Measurements from ENCODE around the gene DENR.
"Not testable (repeated sequence)": the region's sequence is repeated elsewhere in the genome, so short reads cannot be mapped to it uniquely, and the experiment has no call there.

Gene DENR

GRCh38 chr12:122752464-122753318 is at the start of gene DENR:
Gene DENR (plus strand): TSS chr12:122752824. CDS start chr12:122753702, 878 bp downstream.
- H3K4me3 ChIP-seq, result peak within 1 kb of the TSS; percentile 97
- DNase-seq (ENCODE audit: low spot score in 2 of 2), result peak; percentile 96 to 99
- peaks cover 41% of the 10 kb centered on the region for H3K4me1 ChIP-seq
- no peaks in the 10 kb centered on the region for H3K27me3 ChIP-seq (ENCODE audit: low read depth)
- in situ Hi-C loops (cut with MboI; ENCODE audit: low sequenced_read_pairs), result loop anchor here (25.0 kb wide), 1 partner anchor 240 kb away; the partner anchor contains the start of gene ZCCHC8
- H3K9me3 ChIP-seq, result no peaks in the 10 kb centered on the region
- H3K36me3 ChIP-seq (replicated peaks), result peaks cover 40% of the 10 kb centered on the region

- H3K4me3 ChIP-seq; DNase-seq (ENCODE audit: low spot score in 2 of 2); H3K4me1 ChIP-seq; H3K27me3 ChIP-seq (ENCODE audit: low read depth); in situ Hi-C loops (cut with MboI; ENCODE audit: low sequenced_read_pairs); H3K36me3 ChIP-seq (replicated peaks); H3K9me3 ChIP-seq: not testable (repeated sequence)
Measured at GRCh38 chr12:122702890-122703611, 49.6 kb upstream of the DENR start, which contains the start of gene HCAR2. Gene HCAR2 (minus strand): TSS chr12:122703357. CDS start chr12:122703283, 74 bp downstream.

- H3K9me3 ChIP-seq; H3K36me3 ChIP-seq (replicated peaks); H3K27me3 ChIP-seq (ENCODE audit: low read depth); H3K4me3 ChIP-seq; in situ Hi-C loops (cut with MboI; ENCODE audit: low sequenced_read_pairs); DNase-seq (ENCODE audit: low spot score in 2 of 2); H3K4me1 ChIP-seq: not testable (repeated sequence)
Measured at GRCh38 chr12:122703841-122704240, 48.8 kb upstream of the DENR start.

GRCh38 chr12:122709287-122709686 is 43.3 kb upstream of the DENR start:
- in situ Hi-C loops (cut with MboI; ENCODE audit: low sequenced_read_pairs); DNase-seq (ENCODE audit: low spot score in 2 of 2); H3K4me1 ChIP-seq; H3K4me3 ChIP-seq; H3K36me3 ChIP-seq (replicated peaks); H3K27me3 ChIP-seq (ENCODE audit: low read depth); H3K9me3 ChIP-seq: not testable (repeated sequence)

GRCh38 chr12:122710341-122710740 is 42.3 kb upstream of the DENR start:
- not testable (repeated sequence) for DNase-seq (ENCODE audit: low spot score in 2 of 2); H3K4me1 ChIP-seq

GRCh38 chr12:122711266-122711665 is 41.4 kb upstream of the DENR start:
- H3K4me1 ChIP-seq; H3K36me3 ChIP-seq (replicated peaks); DNase-seq (ENCODE audit: low spot score in 2 of 2); in situ Hi-C loops (cut with MboI; ENCODE audit: low sequenced_read_pairs); H3K4me3 ChIP-seq; H3K27me3 ChIP-seq (ENCODE audit: low read depth); H3K9me3 ChIP-seq: not testable (repeated sequence)

More at GRCh38 chr12:122710341-122710740, 42.3 kb upstream of the DENR start:
- H3K9me3 ChIP-seq; H3K36me3 ChIP-seq (replicated peaks); in situ Hi-C loops (cut with MboI; ENCODE audit: low sequenced_read_pairs); H3K4me3 ChIP-seq; H3K27me3 ChIP-seq (ENCODE audit: low read depth): not testable (repeated sequence)

GRCh38 chr12:122713491-122714188 is 39.0 kb upstream of the DENR start:
- in situ Hi-C loops (cut with MboI; ENCODE audit: low sequenced_read_pairs); H3K27me3 ChIP-seq (ENCODE audit: low read depth); H3K36me3 ChIP-seq (replicated peaks); H3K4me1 ChIP-seq; H3K9me3 ChIP-seq; H3K4me3 ChIP-seq; DNase-seq (ENCODE audit: low spot score in 2 of 2): not testable (repeated sequence)

GRCh38 chr12:122715211-122715610 is 37.4 kb upstream of the DENR start:
- not testable (repeated sequence) for H3K27me3 ChIP-seq (ENCODE audit: low read depth)

GRCh38 chr12:122716658-122717057 is 36.0 kb upstream of the DENR start, which contains the start of gene HCAR3:
Gene HCAR3 (minus strand): TSS chr12:122716811. CDS start chr12:122716737, 74 bp downstream.
- H3K4me1 ChIP-seq; in situ Hi-C loops (cut with MboI; ENCODE audit: low sequenced_read_pairs); H3K4me3 ChIP-seq; H3K36me3 ChIP-seq (replicated peaks); H3K27me3 ChIP-seq (ENCODE audit: low read depth); DNase-seq (ENCODE audit: low spot score in 2 of 2); H3K9me3 ChIP-seq: not testable (repeated sequence)

More at GRCh38 chr12:122715211-122715610, 37.4 kb upstream of the DENR start:
- in situ Hi-C loops (cut with MboI; ENCODE audit: low sequenced_read_pairs); DNase-seq (ENCODE audit: low spot score in 2 of 2); H3K36me3 ChIP-seq (replicated peaks); H3K4me1 ChIP-seq; H3K9me3 ChIP-seq; H3K4me3 ChIP-seq: not testable (repeated sequence)

GRCh38 chr12:122721057-122721545 is 31.5 kb upstream of the DENR start:
- Histone ChIP-seq H3K4me1 (peaks cover 4% of the 10 kb centered on the region), H3K36me3 (replicated peaks) (no peaks in the 10 kb centered on the region), H3K4me3 (no peak overlapping the region), H3K9me3 (no peaks in the 10 kb centered on the region), H3K27me3 (ENCODE audit: low read depth) (no peaks in the 10 kb centered on the region; the same call in 1 of the 2 replicates)
- in situ Hi-C loops (cut with MboI; ENCODE audit: low sequenced_read_pairs), result no loop called here
- no peak for DNase-seq (ENCODE audit: low spot score in 2 of 2)

- DNase-seq (ENCODE audit: low spot score in 2 of 2), result no peak
Measured at GRCh38 chr12:122722387-122722786, 30.2 kb upstream of the DENR start.

GRCh38 chr12:122724641-122725243 is 27.9 kb upstream of the DENR start:
- Histone ChIP-seq H3K4me1 (peaks cover 8% of the 10 kb centered on the region), H3K4me3 (no peak overlapping the region), H3K27me3 (ENCODE audit: low read depth) (no peaks in the 10 kb centered on the region; the same call in 1 of the 2 replicates), H3K36me3 (replicated peaks) (no peaks in the 10 kb centered on the region), H3K9me3 (no peaks in the 10 kb centered on the region)
- DNase-seq (ENCODE audit: low spot score in 2 of 2), result no peak
- in situ Hi-C loops (cut with MboI; ENCODE audit: low sequenced_read_pairs), result no loop called here

More at GRCh38 chr12:122722387-122722786, 30.2 kb upstream of the DENR start:
- Histone ChIP-seq H3K9me3 (no peaks in the 10 kb centered on the region), H3K4me1 (peaks cover 8% of the 10 kb centered on the region), H3K36me3 (replicated peaks) (no peaks in the 10 kb centered on the region), H3K4me3 (no peak overlapping the region), H3K27me3 (ENCODE audit: low read depth) (no peaks in the 10 kb centered on the region; the same call in 1 of the 2 replicates)
- in situ Hi-C loops (cut with MboI; ENCODE audit: low sequenced_read_pairs), result no loop called here

Data from HAP-1 (cell line).